22Rv1 (cell line): ENCODE measurements around the gene ARHGAP26.

Experiments used
- ZFX ChIP-seq: fragments of 450-650 bp; IDR thresholded peaks from 2 replicates; pipeline ENCODE4 v1.6.1; 2017; ENCODE audit warnings: antibody characterized with exemption, borderline replicate concordance
- TF ChIP-seq, protein P1 (sequence below): fragments of 450-650 bp; IDR thresholded peaks from 2 replicates; pipeline ENCODE4 v1.5.1; 2017; ENCODE audit warnings: mild to moderate bottlenecking

GRCh38 chr5:143261748-143262392, 491.7 kb downstream of the ARHGAP26 start:
- TF ChIP-seq, protein P1, sequence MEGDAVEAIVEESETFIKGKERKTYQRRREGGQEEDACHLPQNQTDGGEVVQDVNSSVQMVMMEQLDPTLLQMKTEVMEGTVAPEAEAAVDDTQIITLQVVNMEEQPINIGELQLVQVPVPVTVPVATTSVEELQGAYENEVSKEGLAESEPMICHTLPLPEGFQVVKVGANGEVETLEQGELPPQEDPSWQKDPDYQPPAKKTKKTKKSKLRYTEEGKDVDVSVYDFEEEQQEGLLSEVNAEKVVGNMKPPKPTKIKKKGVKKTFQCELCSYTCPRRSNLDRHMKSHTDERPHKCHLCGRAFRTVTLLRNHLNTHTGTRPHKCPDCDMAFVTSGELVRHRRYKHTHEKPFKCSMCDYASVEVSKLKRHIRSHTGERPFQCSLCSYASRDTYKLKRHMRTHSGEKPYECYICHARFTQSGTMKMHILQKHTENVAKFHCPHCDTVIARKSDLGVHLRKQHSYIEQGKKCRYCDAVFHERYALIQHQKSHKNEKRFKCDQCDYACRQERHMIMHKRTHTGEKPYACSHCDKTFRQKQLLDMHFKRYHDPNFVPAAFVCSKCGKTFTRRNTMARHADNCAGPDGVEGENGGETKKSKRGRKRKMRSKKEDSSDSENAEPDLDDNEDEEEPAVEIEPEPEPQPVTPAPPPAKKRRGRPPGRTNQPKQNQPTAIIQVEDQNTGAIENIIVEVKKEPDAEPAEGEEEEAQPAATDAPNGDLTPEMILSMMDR: no peak
- no peak for TF ChIP-seq ZFX
